Posterior vena cava (tissue), 2 donors: Measurements from ENCODE around the gene COL6A3. TPM values are rescaled to one million over a fixed set of nuclear protein-coding genes. Genes with fewer than 3 reads are reported as not detected.

ENCODE experiments used
- DNase-seq: peaks from one replicate; pipeline ENCODE4 v3.0.0-alpha.2; 2020; ENCODE audit warnings: low spot score
- intact Hi-C, 2 donors: fragments of 100-400 bp; cut with DNase I; formaldehyde crosslinking; loops; one replicate each; pipeline versions ENCODE4 v1.14.1 to v1.14.2; 2022 to 2023
- total RNA-seq, 2 donors: library from RNA; stranded (reverse); fragmentation: NEBNext Ultra II Directional; extraction: Animal tissue kit (Norgen Biotek cat#: 25700); gene quantifications; one replicate each; pipeline ENCODE4 v1.2.1, GENCODE V29; 2021
- donor health status: DM: yes; HTN: yes; CAD: no.
- donor health status: DM: yes; HTN: yes; CAD: no.

The COL6A3 gene
- total RNA-seq, 2 donors from 2014 or later: 485 to 835 TPM

- DNase-seq: peak; percentile 63
- intact Hi-C loops: no loop called here
These were observed 76.4 kb downstream of the COL6A3 start for GRCh38 chr2:237337586-237337985.

GRCh38 chr2:237336131-237336530, 77.8 kb downstream of the COL6A3 start:
- intact Hi-C loops: no loop called here
- peak; percentile 66 for DNase-seq

DNA sequence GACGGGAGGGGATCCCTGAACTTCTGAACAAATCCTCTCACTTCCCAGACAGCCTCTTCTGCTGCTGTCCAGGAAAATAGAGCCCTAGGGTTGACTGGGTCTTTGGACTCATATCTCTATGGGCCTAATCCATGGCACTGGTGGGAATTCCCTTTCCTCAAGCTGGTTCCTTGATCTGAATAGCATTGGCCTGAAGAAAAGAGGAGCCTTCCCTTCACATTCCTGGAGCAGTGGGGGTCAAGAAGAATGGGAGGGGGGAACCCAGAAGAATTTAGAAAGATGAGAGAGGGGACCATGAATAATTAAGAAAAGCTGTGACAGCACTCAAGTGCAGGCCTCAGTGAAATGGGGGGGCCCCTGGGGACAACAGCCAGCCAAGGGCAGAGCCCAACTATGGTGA, 80.2 kb downstream of the COL6A3 start:
- intact Hi-C loops: no loop called here
- DNase-seq: no peak

DNA sequence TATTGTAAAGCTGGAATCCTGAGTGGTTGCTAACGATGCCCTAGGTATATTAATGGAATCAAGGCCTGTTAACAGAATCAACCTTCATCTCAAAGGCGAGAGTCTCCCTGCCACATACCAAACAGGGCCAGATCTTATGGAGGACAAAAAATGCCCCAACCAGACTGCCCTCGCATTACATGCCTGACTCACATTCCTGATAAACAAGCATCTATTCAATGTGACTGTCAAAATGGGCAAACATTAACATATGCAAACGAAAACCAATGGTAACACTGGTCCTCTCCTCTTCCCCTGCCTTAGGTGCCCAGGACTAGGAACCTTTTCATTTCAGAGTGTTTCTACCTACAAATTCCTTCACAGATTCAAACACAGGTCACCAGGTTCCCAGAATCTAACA, 83.4 kb downstream of the COL6A3 start:
- intact Hi-C loops: no loop called here
- no peak for DNase-seq

- intact Hi-C loops: no loop called here
These were observed 86.6 kb downstream of the COL6A3 start for GRCh38 chr2:237327175-237327950.

DNA sequence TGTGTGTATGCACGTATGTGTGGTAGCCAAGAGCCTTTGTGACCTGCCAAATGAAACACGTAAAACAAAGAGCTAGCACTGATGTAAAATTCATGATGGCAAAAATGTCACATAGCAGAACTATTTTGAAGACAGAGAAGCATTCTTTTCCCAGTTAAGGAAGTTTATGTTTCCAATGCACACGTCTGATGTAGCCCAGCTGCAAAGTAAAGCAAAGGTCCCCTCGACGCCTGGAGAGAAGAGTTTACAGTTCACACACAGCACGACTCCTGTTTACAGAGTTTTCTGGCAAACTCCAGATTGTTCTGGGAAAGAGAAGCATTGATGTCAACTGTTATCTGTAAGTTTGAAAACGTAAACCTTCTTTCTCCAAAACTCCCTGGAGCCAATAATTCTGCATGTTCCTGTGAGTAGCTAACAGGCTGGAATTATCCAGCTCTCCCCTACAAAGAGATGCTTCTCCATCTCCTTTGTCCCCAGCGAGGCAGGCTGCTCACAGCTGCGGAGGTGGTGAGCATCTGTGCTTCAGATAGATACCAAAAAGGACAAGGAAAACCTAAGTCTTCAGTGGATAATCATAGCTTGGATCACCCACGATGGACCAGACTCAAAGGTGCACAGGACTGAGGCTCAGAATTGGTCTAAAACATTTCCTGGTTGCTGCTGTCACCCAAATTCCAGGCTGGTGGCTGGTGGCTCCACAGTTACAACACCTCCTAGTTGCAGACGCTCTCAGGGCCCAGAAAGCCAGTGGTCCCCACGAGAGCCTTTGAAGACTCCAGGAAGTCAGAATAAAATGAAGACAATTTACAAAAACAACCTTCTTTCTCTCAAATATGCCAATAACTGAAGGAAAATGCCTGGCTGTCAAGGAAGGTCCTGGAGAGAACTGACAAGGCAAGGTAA, 87.4 kb downstream of the COL6A3 start:
- DNase-seq: peak; percentile 62
- intact Hi-C loops: no loop called here

More at GRCh38 chr2:237327175-237327950, 86.6 kb downstream of the COL6A3 start:
- peak; percentile 37 for DNase-seq

- peak; percentile 79 for DNase-seq
- intact Hi-C loops: loop anchor here in 1 of 2 donors (5.0 kb wide), 1 partner anchor 38 kb away; no protein-coding TSS in a partner anchor
These were observed 89.1 kb downstream of the COL6A3 start for GRCh38 chr2:237324837-237325236.

GRCh38 chr2:237324405-237324831, 89.5 kb downstream of the COL6A3 start:
- DNase-seq: no peak
- intact Hi-C loops: loop anchor here in 1 of 2 donors (5.0 kb wide), 1 partner anchor 37 kb away; no protein-coding TSS in a partner anchor

DNA sequence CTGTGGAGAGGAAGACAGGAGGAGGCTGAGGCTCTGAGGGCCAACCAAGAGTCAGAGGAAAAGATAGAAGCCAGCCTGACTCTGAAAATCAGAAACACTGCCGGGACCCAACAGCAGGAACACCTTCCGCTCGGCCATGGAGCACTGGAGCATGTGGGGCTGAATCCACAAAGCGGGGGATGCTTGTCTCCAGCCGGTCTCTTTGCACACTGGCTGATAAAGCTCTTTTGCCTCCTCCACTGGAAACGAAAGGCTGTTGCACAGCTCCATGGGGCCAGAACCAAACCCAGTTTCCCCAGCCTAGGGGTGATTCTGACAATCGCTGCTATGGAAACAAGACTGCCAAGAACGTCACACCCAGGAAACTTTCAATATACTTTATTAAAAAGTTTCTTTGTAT, 90.3 kb downstream of the COL6A3 start:
- intact Hi-C loops: loop anchor here in 1 of 2 donors (5.0 kb wide), 1 partner anchor 36 kb away; no protein-coding TSS in a partner anchor
- no peak for DNase-seq

- intact Hi-C loops: loop anchor here in 1 of 2 donors (5.0 kb wide), 1 partner anchor 35 kb away; no protein-coding TSS in a partner anchor
These were observed 91.4 kb downstream of the COL6A3 start for GRCh38 chr2:237322564-237322963.

DNA sequence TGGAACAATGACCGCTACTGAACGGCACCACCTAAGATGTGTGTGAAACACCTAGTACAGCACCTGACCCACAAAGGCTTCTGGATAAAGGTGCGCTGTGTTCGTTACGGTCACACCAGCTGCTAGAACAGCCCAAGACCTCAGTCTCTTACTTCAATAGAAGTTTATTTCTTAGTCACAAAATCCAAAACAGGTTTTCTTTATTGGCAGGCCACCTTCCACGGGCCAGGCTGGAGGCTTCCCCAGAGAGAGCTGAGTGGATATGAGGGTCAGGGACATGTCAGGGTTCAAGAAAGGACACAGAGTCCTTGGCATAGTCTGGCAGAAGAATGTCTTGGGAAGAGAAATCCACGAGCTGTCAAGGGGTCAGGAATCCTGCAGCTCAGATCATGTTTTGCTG, 92.2 kb downstream of the COL6A3 start:
- no peak for DNase-seq
- intact Hi-C loops: loop anchor here in 1 of 2 donors (5.0 kb wide), 1 partner anchor 34 kb away; no protein-coding TSS in a partner anchor

More at GRCh38 chr2:237322564-237322963, 91.4 kb downstream of the COL6A3 start:
- no peak for DNase-seq

GRCh38 chr2:237320801-237321560, 93.0 kb downstream of the COL6A3 start:
- intact Hi-C loops: loop anchor here in 1 of 2 donors (5.0 kb wide), 1 partner anchor 34 kb away; no protein-coding TSS in a partner anchor
- peak; percentile 95 for DNase-seq

DNA sequence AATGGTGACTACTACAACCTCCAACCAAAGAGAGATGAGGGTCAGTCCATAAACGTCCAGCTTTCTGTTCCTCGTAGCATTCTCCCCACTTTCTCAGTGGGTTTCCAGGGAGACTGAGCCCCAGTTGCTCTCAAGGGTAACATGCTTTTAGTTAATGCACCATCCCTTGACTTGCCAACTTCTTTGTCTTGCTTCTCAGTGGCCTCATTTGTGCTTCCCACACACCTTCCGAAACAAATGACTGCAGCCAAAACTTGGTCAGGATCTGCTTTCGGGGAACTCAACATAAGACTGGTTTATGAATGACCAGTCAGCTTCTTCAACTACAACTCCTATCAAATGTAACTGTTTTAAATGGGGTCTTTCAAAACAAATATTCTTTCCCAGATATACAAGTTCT, 94.1 kb downstream of the COL6A3 start:
- intact Hi-C loops: loop anchor here in 1 of 2 donors (5.0 kb wide), 2 partner anchors 32 to 33 kb away; no protein-coding TSS in a partner anchor
- no peak for DNase-seq

- no peak for DNase-seq
- intact Hi-C loops: loop anchor here in 1 of 2 donors (5.0 kb wide), 1 partner anchor 33 kb away; no protein-coding TSS in a partner anchor
These were observed 94.7 kb downstream of the COL6A3 start for GRCh38 chr2:237319086-237319820.

DNA sequence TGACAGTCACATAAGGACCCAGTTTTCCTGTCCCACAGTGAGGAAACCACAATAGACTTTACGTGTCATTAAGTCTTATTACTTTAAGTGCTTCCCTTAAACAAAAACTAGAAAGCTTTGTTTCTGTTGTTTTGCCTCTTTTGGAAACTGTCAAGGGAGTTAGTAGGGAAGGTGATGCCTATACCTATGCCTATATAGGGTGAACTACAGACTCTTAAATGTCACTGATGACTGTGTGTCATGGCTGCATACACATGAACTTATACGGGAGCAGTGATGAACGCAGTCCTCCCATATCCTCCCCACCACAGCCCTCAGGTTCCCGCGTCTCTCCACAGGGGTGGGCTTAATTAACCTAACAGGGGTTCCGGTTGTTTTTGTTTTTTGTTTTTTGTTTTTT, 97.6 kb downstream of the COL6A3 start:
- no peak for DNase-seq
- intact Hi-C loops: loop anchor here in 1 of 2 donors (5.0 kb wide), 1 partner anchor 36 kb away; no protein-coding TSS in a partner anchor

GRCh38 chr2:237315829-237316225, 98.1 kb downstream of the COL6A3 start:
- intact Hi-C loops: loop anchor here in 1 of 2 donors (5.0 kb wide), 1 partner anchor 36 kb away; no protein-coding TSS in a partner anchor
- no peak for DNase-seq

DNA sequence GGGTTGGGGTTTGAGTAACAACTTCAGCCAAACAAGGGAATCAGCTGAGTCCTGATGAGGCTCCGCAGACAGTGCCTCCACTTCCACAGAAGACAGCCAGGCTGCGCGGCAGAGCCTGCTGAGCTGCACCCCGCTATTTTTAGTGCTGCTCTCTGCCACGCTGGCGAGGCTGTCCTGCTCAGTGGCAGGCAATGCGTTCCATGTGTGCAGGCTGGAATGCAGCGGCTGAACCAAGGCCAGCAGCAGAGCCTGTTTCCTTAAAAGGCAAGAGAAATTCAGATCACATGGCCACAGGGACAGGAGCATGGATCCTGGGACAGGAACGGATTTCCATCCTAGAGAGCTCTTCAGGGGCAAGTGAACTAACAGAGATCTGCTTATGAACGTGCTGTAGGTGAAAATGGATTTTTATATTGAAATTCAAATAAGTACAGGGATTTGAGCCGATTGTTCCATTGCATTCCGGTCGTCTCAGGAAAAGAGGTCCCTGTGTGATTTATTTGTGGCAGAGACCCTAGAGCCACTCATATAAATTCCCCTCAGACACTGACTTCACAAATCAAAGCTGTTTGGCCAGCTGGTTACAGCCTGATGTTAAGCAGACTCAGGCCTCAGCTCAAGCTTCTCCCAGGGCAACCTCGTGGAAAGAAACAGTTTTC, 98.7 kb downstream of the COL6A3 start:
- intact Hi-C loops: loop anchor here in 1 of 2 donors (5.0 kb wide), 1 partner anchor 37 kb away; no protein-coding TSS in a partner anchor

More for the DNA sequence above, 98.7 kb downstream of the COL6A3 start:
- DNase-seq: peak; percentile 94
